ENCODE data around the gene GTPBP1. TPM values are rescaled to one million over a fixed set of nuclear protein-coding genes. Genes with fewer than 3 reads are reported as not detected.

The GTPBP1 gene
- total RNA-seq, 2 experiments from 2014 or later = 98.6 TPM

- Mint-ChIP-seq H3K4me1 (peaks cover 28% of the 10 kb centered on the region), H3K4me3 (no peak overlapping the region), H3K27me3 (no peaks in the 10 kb centered on the region), H3K9me3 (no peaks in the 10 kb centered on the region), H3K36me3 (peaks cover 42% of the 10 kb centered on the region), H3K27ac (no peak overlapping the region)
- no peak for ATAC-seq (ENCODE audit: low read depth)
- POLR2A ChIA-PET = interaction anchor here (0.8 to 16.1 kb wide), 4 partner anchors 9 to 35 kb away, joined by 3 to 386 read pairs (median 22); partner anchors contain the start of genes GTPBP1 and SUN2
- DNase-seq = no peak
Measured at GRCh38 chr22:38740754-38741153, 35.0 kb downstream of the GTPBP1 start.

- Mint-ChIP-seq H3K27ac (peak overlapping the region; percentile 67), H3K27me3 (no peaks in the 10 kb centered on the region), H3K9me3 (no peaks in the 10 kb centered on the region), H3K36me3 (peaks cover 46% of the 10 kb centered on the region), H3K4me1 (peaks cover 24% of the 10 kb centered on the region), H3K4me3 (no peak overlapping the region)
- no peak for DNase-seq
- POLR2A ChIA-PET = interaction anchor here (0.7 to 16.1 kb wide), 4 partner anchors 9 to 22 kb away, joined by 3 to 386 read pairs (median 22); partner anchors contain the start of gene SUN2
- ATAC-seq (ENCODE audit: low read depth) = no peak
Measured at GRCh38 chr22:38741166-38741565, 35.4 kb downstream of the GTPBP1 start.

GRCh38 chr22:38741576-38741975, 35.8 kb downstream of the GTPBP1 start:
- ATAC-seq (ENCODE audit: low read depth) (no peak), DNase-seq (no peak)
- POLR2A ChIA-PET = interaction anchor here (0.7 to 16.1 kb wide), 3 partner anchors 9 to 22 kb away, joined by 3 to 386 read pairs (median 40); partner anchors contain the start of gene SUN2
- Mint-ChIP-seq H3K4me3 (no peak overlapping the region), H3K9me3 (no peaks in the 10 kb centered on the region), H3K27me3 (no peaks in the 10 kb centered on the region), H3K27ac (peak overlapping the region; percentile 67), H3K36me3 (peaks cover 46% of the 10 kb centered on the region), H3K4me1 (peaks cover 22% of the 10 kb centered on the region)

GRCh38 chr22:38742176-38742942, 36.6 kb downstream of the GTPBP1 start:
- peaks cover 19% of the 10 kb centered on the region for H3K4me1 Mint-ChIP-seq
- H3K9me3 Mint-ChIP-seq = no peaks in the 10 kb centered on the region
- no peak for ATAC-seq (ENCODE audit: low read depth)
- no peak overlapping the region for H3K4me3 Mint-ChIP-seq
- H3K27ac Mint-ChIP-seq = no peak overlapping the region
- no peaks in the 10 kb centered on the region for H3K27me3 Mint-ChIP-seq
- no peak for DNase-seq
- POLR2A ChIA-PET = interaction anchor here (4.4 to 16.1 kb wide), 2 partner anchors 10 to 13 kb away, joined by 40 to 386 read pairs; partner anchors contain the start of gene SUN2
- H3K36me3 Mint-ChIP-seq = peaks cover 45% of the 10 kb centered on the region

- Mint-ChIP-seq H3K9me3 (no peaks in the 10 kb centered on the region), H3K4me3 (no peak overlapping the region), H3K27me3 (no peaks in the 10 kb centered on the region), H3K4me1 (peaks cover 16% of the 10 kb centered on the region), H3K36me3 (peaks cover 46% of the 10 kb centered on the region), H3K27ac (peak overlapping the region; percentile 45)
- ATAC-seq (ENCODE audit: low read depth) = no peak
- DNase-seq = no peak
- POLR2A ChIA-PET = interaction anchor here (1.7 to 20.2 kb wide), 2 partner anchors 9 kb away, joined by 4 to 386 read pairs; no protein-coding TSS in a partner anchor
Measured at GRCh38 chr22:38744981-38745380, 39.2 kb downstream of the GTPBP1 start.

- H3K27ac Mint-ChIP-seq = peak overlapping the region; percentile 24
- H3K27me3 Mint-ChIP-seq = no peaks in the 10 kb centered on the region
- no peak overlapping the region for H3K4me3 Mint-ChIP-seq
- POLR2A ChIA-PET = interaction anchor here (0.7 to 20.2 kb wide), 4 partner anchors 8 to 13 kb away, joined by 3 to 386 read pairs (median 4); no protein-coding TSS in a partner anchor
- peaks cover 20% of the 10 kb centered on the region for H3K4me1 Mint-ChIP-seq
- DNase-seq = no peak
- ATAC-seq (ENCODE audit: low read depth) = no peak
- peaks cover 47% of the 10 kb centered on the region for H3K36me3 Mint-ChIP-seq
- H3K9me3 Mint-ChIP-seq = no peaks in the 10 kb centered on the region
Measured at GRCh38 chr22:38745676-38746460, 40.1 kb downstream of the GTPBP1 start.

GRCh38 chr22:38748487-38749136, 42.9 kb downstream of the GTPBP1 start:
- H3K36me3 Mint-ChIP-seq = peaks cover 53% of the 10 kb centered on the region
- no peak overlapping the region for H3K4me3 Mint-ChIP-seq
- POLR2A ChIA-PET = interaction anchor here (1.0 to 20.2 kb wide), 3 partner anchors 10 to 42 kb away, joined by 4 to 386 read pairs (median 26); partner anchors contain the start of gene GTPBP1
- DNase-seq = no peak
- H3K27ac Mint-ChIP-seq = no peak overlapping the region
- H3K27me3 Mint-ChIP-seq = no peaks in the 10 kb centered on the region
- H3K4me1 Mint-ChIP-seq = peaks cover 38% of the 10 kb centered on the region
- ATAC-seq (ENCODE audit: low read depth) = no peak
- H3K9me3 Mint-ChIP-seq = no peaks in the 10 kb centered on the region

- no peaks in the 10 kb centered on the region for H3K9me3 Mint-ChIP-seq
- H3K27ac Mint-ChIP-seq = peak overlapping the region; percentile 86
- H3K4me3 Mint-ChIP-seq = peak overlapping the region; percentile 66
- H3K4me1 Mint-ChIP-seq = peaks cover 36% of the 10 kb centered on the region
- H3K27me3 Mint-ChIP-seq = no peaks in the 10 kb centered on the region
- POLR2A ChIA-PET = interaction anchor here (1.0 to 20.2 kb wide), 4 partner anchors 14 to 120 kb away, joined by 4 to 386 read pairs (median 16); partner anchors contain the start of gene GTPBP1
- ATAC-seq (ENCODE audit: low read depth) (no peak), DNase-seq (no peak)
- H3K36me3 Mint-ChIP-seq = peaks cover 59% of the 10 kb centered on the region
Measured at GRCh38 chr22:38750104-38750503, 44.4 kb downstream of the GTPBP1 start.

- no peaks in the 10 kb centered on the region for H3K9me3 Mint-ChIP-seq
- H3K4me1 Mint-ChIP-seq = peaks cover 34% of the 10 kb centered on the region
- ATAC-seq (ENCODE audit: low read depth) (no peak), DNase-seq (no peak)
- POLR2A ChIA-PET = interaction anchor here (0.5 to 20.2 kb wide), 5 partner anchors 15 to 120 kb away, joined by 3 to 386 read pairs (median 6); partner anchors contain the start of gene GTPBP1
- peak overlapping the region; percentile 99 for H3K27ac Mint-ChIP-seq
- H3K4me3 Mint-ChIP-seq = peak overlapping the region; percentile 98
- peaks cover 57% of the 10 kb centered on the region for H3K36me3 Mint-ChIP-seq
- no peaks in the 10 kb centered on the region for H3K27me3 Mint-ChIP-seq
Measured at GRCh38 chr22:38750638-38751037, 44.9 kb downstream of the GTPBP1 start.

GRCh38 chr22:38751066-38751421, 45.3 kb downstream of the GTPBP1 start:
- Mint-ChIP-seq H3K27me3 (no peaks in the 10 kb centered on the region), H3K27ac (peak overlapping the region; percentile 99), H3K36me3 (peaks cover 53% of the 10 kb centered on the region), H3K9me3 (no peaks in the 10 kb centered on the region), H3K4me3 (peak overlapping the region; percentile 98), H3K4me1 (peaks cover 34% of the 10 kb centered on the region)
- DNase-seq (no peak), ATAC-seq (ENCODE audit: low read depth) (no peak)
- POLR2A ChIA-PET = interaction anchor here (0.5 to 20.2 kb wide), 7 partner anchors 15 to 119 kb away, joined by 3 to 386 read pairs (median 6); partner anchors contain the start of genes GTPBP1 and JOSD1

GRCh38 chr22:38751422-38752346, 45.9 kb downstream of the GTPBP1 start:
- H3K36me3 Mint-ChIP-seq = peaks cover 55% of the 10 kb centered on the region
- H3K27ac Mint-ChIP-seq = peak overlapping the region; percentile 99
- peak; percentile 78 for DNase-seq
- no peaks in the 10 kb centered on the region for H3K9me3 Mint-ChIP-seq
- ATAC-seq (ENCODE audit: low read depth) = peak; percentile 48
- H3K4me1 Mint-ChIP-seq = peaks cover 34% of the 10 kb centered on the region
- H3K27me3 Mint-ChIP-seq = no peaks in the 10 kb centered on the region
- POLR2A ChIA-PET = interaction anchor here (0.5 to 20.2 kb wide), 13 partner anchors 10 to 568 kb away, joined by 3 to 386 read pairs (median 6); partner anchors contain the start of genes GTPBP1, JOSD1, RPL3 and TOMM22
- H3K4me3 Mint-ChIP-seq = peak overlapping the region; percentile 98
